C4-2B (cell line): Measurements from ENCODE around the gene CACNA2D1.

Experiments used
- CTCF ChIP-seq: fragments of 450-650 bp; conservative IDR thresholded peaks from 2 replicates; pipeline ENCODE4 v1.5.1; 2017; ENCODE audit warnings: mild to moderate bottlenecking
- ZFX ChIP-seq: fragments of 450-650 bp; IDR thresholded peaks from 2 replicates; pipeline ENCODE4 v1.6.1; 2017

- no peak for TF ChIP-seq CTCF
- TF ChIP-seq ZFX: no peak
Observed at GRCh38 chr7:82124445-82124844, 319.1 kb downstream of the CACNA2D1 start.
